ENCODE data around the gene VSTM2B.

VSTM2B gene

GRCh38 chr19:29525901-29526729 lies at the start of gene VSTM2B:
Gene VSTM2B, plus strand, starts transcription at chr19:29525994. Its CDS starts 590 bp downstream, at chr19:29526584.
- H4K20me1 ChIP-seq (ENCODE audit: insufficient read depth, low read length), result no peaks in the 10 kb centered on the region
- TF ChIP-seq EZH2phosphoT487 (IDR thresholded peaks at IDR 0.05; ENCODE audit: low read depth) (no peak), CTCF (IDR thresholded peaks at IDR 0.05; ENCODE audit: low read depth, low read length) (no peak)
- no peaks in the 10 kb centered on the region for H3K79me2 ChIP-seq (ENCODE audit: low read length)
- H3K4me1 ChIP-seq (ENCODE audit: low read length), result no peaks in the 10 kb centered on the region
- H3K9ac ChIP-seq (ENCODE audit: low read length), result no peak within 1 kb of the TSS
- H3K27me3 ChIP-seq (ENCODE audit: low read depth, low read length), result peaks cover 3% of the 10 kb centered on the region; the same call in 1 of the 2 replicates
- H3K36me3 ChIP-seq (replicated peaks; ENCODE audit: low read depth, low read length), result no peaks in the 10 kb centered on the region
- no peak within 1 kb of the TSS for H2AFZ ChIP-seq (ENCODE audit: low read depth, low read length)
- no peaks in the 10 kb centered on the region for H3K9me3 ChIP-seq (ENCODE audit: insufficient read depth, low read length)
- no peak within 1 kb of the TSS for H3K4me2 ChIP-seq (ENCODE audit: low read length)
- no peak within 1 kb of the TSS for H3K27ac ChIP-seq (ENCODE audit: low read length)
- H3K4me3 ChIP-seq (ENCODE audit: low read length), result no peak within 1 kb of the TSS

DNA sequence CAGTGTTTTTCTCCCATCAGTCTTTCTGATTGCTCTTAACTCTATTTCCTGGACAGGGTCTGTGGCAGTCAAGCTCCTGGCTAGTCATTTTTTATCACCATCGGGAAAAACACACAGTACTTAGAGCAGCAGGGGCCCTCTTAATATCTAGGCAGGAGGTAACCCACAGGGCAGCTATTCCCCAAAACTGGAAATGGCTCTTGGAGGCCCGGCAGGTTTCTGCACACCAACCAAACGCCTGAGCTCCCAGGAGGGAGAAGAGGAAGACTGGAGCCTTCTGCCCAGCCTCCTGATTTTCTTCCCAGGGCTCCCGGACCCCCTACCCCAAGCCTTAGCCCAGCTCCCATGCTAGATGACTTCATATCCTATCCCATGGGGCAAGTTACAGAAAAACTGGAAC lies 49.3 kb upstream of the VSTM2B start:
- Histone ChIP-seq H3K79me2 (ENCODE audit: low read length) (no peaks in the 10 kb centered on the region), H3K27me3 (ENCODE audit: low read depth, low read length) (peaks cover 13% of the 10 kb centered on the region), H3K4me1 (ENCODE audit: low read length) (no peaks in the 10 kb centered on the region), H2AFZ (ENCODE audit: low read depth, low read length) (no peak overlapping the region), H3K9me3 (ENCODE audit: insufficient read depth, low read length) (peaks cover 9% of the 10 kb centered on the region; the same call in 1 of the 2 replicates), H3K36me3 (replicated peaks; ENCODE audit: low read depth, low read length) (no peaks in the 10 kb centered on the region), H3K4me3 (ENCODE audit: low read length) (no peak overlapping the region), H4K20me1 (ENCODE audit: insufficient read depth, low read length) (no peaks in the 10 kb centered on the region), H3K27ac (ENCODE audit: low read length) (no peak overlapping the region), H3K4me2 (ENCODE audit: low read length) (no peak overlapping the region), H3K9ac (ENCODE audit: low read length) (no peak overlapping the region)
- no peak for TF ChIP-seq CTCF (IDR thresholded peaks at IDR 0.05; ENCODE audit: low read depth, low read length)
- TF ChIP-seq EZH2phosphoT487 (IDR thresholded peaks at IDR 0.05; ENCODE audit: low read depth), result no peak

- Histone ChIP-seq H3K4me3 (ENCODE audit: low read length) (no peak overlapping the region), H4K20me1 (ENCODE audit: insufficient read depth, low read length) (no peaks in the 10 kb centered on the region), H3K9ac (ENCODE audit: low read length) (no peak overlapping the region), H3K4me2 (ENCODE audit: low read length) (no peak overlapping the region), H3K27me3 (ENCODE audit: low read depth, low read length) (peaks cover 13% of the 10 kb centered on the region), H3K4me1 (ENCODE audit: low read length) (no peaks in the 10 kb centered on the region), H3K9me3 (ENCODE audit: insufficient read depth, low read length) (peaks cover 9% of the 10 kb centered on the region; the same call in 1 of the 2 replicates), H2AFZ (ENCODE audit: low read depth, low read length) (no peak overlapping the region), H3K36me3 (replicated peaks; ENCODE audit: low read depth, low read length) (no peaks in the 10 kb centered on the region), H3K79me2 (ENCODE audit: low read length) (no peaks in the 10 kb centered on the region), H3K27ac (ENCODE audit: low read length) (no peak overlapping the region)
- TF ChIP-seq EZH2phosphoT487 (IDR thresholded peaks at IDR 0.05; ENCODE audit: low read depth) (no peak), CTCF (IDR thresholded peaks at IDR 0.05; ENCODE audit: low read depth, low read length) (no peak)
Observed at GRCh38 chr19:29477831-29478577, 47.8 kb upstream of the VSTM2B start.
